ACC112 (cell line): ENCODE results near the gene PPP1R36.

Experiments
- H2AFZ ChIP-seq: fragments of 200-600 bp; sonication (generic); one replicate; pipeline ENCODE4 v1.6.0; 2017; ENCODE audit warnings: antibody characterized with exemption, low read length; ENCODE audit not compliant: unreplicated experiment
- H3K27ac ChIP-seq: fragments of 200-600 bp; sonication (generic); 2 replicates; pipeline ENCODE4 v1.5.1; 2014; ENCODE audit warnings: low read depth, mild to moderate bottlenecking, antibody characterized with exemption, low read length, moderate library complexity
- H3K27me3 ChIP-seq: fragments of 200-600 bp; sonication (generic); 2 replicates; pipeline ENCODE4 v1.6.1; 2014; ENCODE audit warnings: mild to moderate bottlenecking, antibody characterized with exemption, low read length, moderate library complexity, mixed read lengths; ENCODE audit not compliant: insufficient read depth
- H3K36me3 ChIP-seq: fragments of 200-600 bp; sonication (generic); 2 replicates; pipeline ENCODE4 v1.6.1; 2016; ENCODE audit warnings: mild to moderate bottlenecking, antibody characterized with exemption, low read length, moderate library complexity, mixed read lengths; ENCODE audit not compliant: insufficient read depth
- H3K4me1 ChIP-seq: fragments of 200-600 bp; sonication (generic); one replicate; pipeline ENCODE4 v1.6.1; 2016; ENCODE audit warnings: low read length, mixed read lengths; ENCODE audit not compliant: insufficient read depth, unreplicated experiment, control insufficient read depth
- H3K4me3 ChIP-seq: fragments of 200-600 bp; sonication (generic); 2 replicates; pipeline ENCODE4 v1.5.1; 2014; ENCODE audit warnings: mild to moderate bottlenecking, low read depth, low read length
- H3K79me2 ChIP-seq: fragments of 200-600 bp; sonication (generic); one replicate; pipeline ENCODE4 v1.6.0; 2016; ENCODE audit warnings: low read length; ENCODE audit not compliant: control insufficient read depth, unreplicated experiment, insufficient read depth

Gene PPP1R36

DNA sequence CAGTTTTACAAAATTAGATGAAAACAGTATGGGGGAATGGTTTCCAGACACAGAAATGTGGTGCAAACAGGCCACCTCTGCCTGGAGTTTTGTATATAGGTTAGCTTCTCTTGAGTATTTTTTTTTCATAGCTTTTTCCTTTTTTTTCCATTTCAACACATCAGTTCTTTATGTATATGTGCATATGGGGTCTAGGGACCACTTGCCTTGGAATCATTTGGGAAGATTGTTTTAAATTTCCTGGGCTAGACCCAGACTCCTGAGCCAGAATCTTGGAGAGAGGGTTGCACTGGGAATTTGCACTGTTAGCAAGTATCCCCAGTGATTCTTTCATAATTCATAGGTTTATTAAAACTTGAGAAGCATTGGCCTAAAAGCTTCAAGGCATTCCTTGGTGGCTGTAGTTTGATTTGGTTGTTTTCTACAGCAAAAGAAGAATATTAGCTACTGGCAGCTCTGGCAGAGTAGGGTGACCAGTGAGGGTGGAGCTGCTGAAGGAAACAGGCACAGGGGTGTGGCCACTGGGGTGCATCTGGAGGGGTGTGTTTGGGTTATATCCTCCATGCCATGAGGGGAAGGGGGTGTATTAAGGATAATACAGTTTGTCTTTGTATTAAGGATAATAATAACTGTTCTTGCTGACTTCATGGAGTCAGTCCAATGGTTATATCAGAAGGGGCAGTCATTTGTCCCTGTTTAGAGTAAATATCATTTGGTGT lies 22.8 kb downstream of the PPP1R36 start:
- no peaks in the 10 kb centered on the region for H3K36me3 ChIP-seq
- no peak overlapping the region for H2AFZ ChIP-seq
- H3K79me2 ChIP-seq, result no peaks in the 10 kb centered on the region
- no peaks in the 10 kb centered on the region for H3K27me3 ChIP-seq
- H3K4me1 ChIP-seq, result peaks cover 8% of the 10 kb centered on the region
- H3K4me3 ChIP-seq, result no peak overlapping the region
- H3K27ac ChIP-seq, result no peak overlapping the region

DNA sequence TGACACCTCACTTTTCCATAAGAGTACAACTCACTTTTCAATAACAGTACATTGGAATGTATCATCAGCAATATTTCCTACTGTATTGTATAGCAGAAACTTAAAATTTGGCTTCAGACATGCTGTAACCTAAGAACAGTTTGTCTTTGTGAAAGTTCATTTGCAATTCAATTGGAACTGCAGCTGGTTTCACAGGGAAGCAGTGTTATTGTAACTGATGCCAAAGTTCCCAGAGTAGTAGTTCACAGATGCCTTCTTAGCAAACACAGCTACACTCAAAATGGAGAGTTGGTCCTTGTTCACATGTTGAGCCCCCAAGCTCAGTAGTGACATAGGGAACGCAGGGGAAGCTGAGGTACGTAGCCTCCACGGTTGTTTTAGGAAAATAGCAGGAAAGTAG lies 23.3 kb downstream of the PPP1R36 start:
- Histone ChIP-seq H3K4me3 (no peak overlapping the region), H3K79me2 (no peaks in the 10 kb centered on the region), H3K36me3 (no peaks in the 10 kb centered on the region), H3K4me1 (peaks cover 8% of the 10 kb centered on the region), H2AFZ (no peak overlapping the region), H3K27me3 (no peaks in the 10 kb centered on the region), H3K27ac (no peak overlapping the region)

GRCh38 chr14:64574371-64575107 lies 24.8 kb downstream of the PPP1R36 start:
- Histone ChIP-seq H3K4me1 (no peaks in the 10 kb centered on the region), H3K4me3 (no peak overlapping the region), H3K27me3 (no peaks in the 10 kb centered on the region), H3K79me2 (no peaks in the 10 kb centered on the region), H2AFZ (no peak overlapping the region), H3K27ac (no peak overlapping the region), H3K36me3 (no peaks in the 10 kb centered on the region)

DNA sequence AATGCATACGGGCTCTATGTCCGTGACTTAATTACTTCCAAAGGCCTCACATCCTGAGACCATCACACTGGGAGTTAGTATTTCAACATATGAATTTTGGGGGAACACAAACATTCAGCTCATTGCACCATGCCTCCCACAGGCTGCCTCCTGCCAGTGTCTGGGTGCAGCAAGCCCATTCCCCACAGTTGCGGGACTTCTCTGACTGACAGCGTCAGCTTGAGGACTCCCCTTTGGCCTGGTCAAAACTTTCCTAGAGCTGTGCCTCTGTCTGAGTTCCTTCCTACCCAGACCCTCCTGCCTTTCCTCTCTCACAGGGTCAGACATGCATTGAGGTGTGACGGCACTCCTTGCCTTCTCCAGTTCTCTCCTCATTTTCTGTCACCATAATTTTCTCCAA lies 27.4 kb downstream of the PPP1R36 start:
- Histone ChIP-seq H3K36me3 (no peaks in the 10 kb centered on the region), H3K4me1 (no peaks in the 10 kb centered on the region), H3K27me3 (no peaks in the 10 kb centered on the region), H2AFZ (no peak overlapping the region), H3K79me2 (no peaks in the 10 kb centered on the region), H3K27ac (no peak overlapping the region), H3K4me3 (no peak overlapping the region)

GRCh38 chr14:64580467-64580866 lies 30.7 kb downstream of the PPP1R36 start:
- Histone ChIP-seq H3K36me3 (no peaks in the 10 kb centered on the region), H3K27ac (no peak overlapping the region), H3K27me3 (no peaks in the 10 kb centered on the region), H3K79me2 (no peaks in the 10 kb centered on the region), H2AFZ (no peak overlapping the region), H3K4me3 (no peak overlapping the region), H3K4me1 (no peaks in the 10 kb centered on the region)

DNA sequence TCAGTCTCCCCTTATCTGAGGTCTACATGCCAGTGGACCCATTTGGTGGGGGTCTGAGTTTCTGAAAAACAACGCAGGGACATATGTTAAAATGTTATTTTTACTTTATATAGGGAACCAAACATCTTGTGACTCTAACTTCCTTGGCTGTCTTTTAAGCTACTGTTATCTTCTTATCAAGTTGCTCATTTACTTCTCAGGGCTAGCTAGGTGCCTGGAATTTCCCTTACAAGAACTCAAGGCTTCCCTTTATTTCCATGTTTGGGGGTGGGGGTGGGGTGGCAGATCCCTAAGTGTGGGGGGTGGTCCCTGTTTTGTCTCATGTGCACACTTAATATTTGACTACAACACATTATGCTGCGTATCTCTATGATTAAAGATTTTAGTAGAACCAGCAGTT lies 31.6 kb downstream of the PPP1R36 start:
- H2AFZ ChIP-seq, result no peak overlapping the region
- no peak overlapping the region for H3K4me3 ChIP-seq
- no peaks in the 10 kb centered on the region for H3K4me1 ChIP-seq
- H3K79me2 ChIP-seq, result no peaks in the 10 kb centered on the region
- no peaks in the 10 kb centered on the region for H3K27me3 ChIP-seq
- H3K27ac ChIP-seq, result no peak overlapping the region
- no peaks in the 10 kb centered on the region for H3K36me3 ChIP-seq

GRCh38 chr14:64581817-64582216 lies 32.1 kb downstream of the PPP1R36 start:
- Histone ChIP-seq H2AFZ (no peak overlapping the region), H3K27me3 (no peaks in the 10 kb centered on the region), H3K4me3 (no peak overlapping the region), H3K36me3 (no peaks in the 10 kb centered on the region), H3K79me2 (no peaks in the 10 kb centered on the region), H3K4me1 (no peaks in the 10 kb centered on the region), H3K27ac (no peak overlapping the region)

- Histone ChIP-seq H3K4me3 (no peak overlapping the region), H3K36me3 (no peaks in the 10 kb centered on the region), H3K79me2 (no peaks in the 10 kb centered on the region), H2AFZ (no peak overlapping the region), H3K27me3 (no peaks in the 10 kb centered on the region), H3K27ac (no peak overlapping the region), H3K4me1 (no peaks in the 10 kb centered on the region)
Measured at GRCh38 chr14:64584190-64584589, 34.4 kb downstream of the PPP1R36 start.

DNA sequence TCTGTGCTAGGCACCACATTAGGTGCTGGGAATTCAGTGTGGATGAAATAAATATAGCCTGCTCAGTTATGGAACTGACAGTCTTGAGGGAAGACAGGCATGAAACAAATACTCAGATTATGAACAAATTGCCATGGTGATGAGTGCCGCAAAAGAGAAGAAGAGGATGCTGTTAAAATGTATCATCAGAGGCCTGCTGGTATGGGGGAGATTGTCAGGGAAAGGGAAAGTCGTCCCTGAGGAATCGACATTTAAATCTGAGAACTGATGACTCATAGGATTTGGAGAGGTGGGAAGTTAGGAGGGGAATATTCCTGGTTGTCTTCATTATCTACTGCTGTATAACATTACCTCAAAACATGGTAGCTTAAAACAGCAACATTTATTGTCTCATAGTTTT lies 42.0 kb downstream of the PPP1R36 start:
- Histone ChIP-seq H3K79me2 (no peaks in the 10 kb centered on the region), H3K27ac (no peak overlapping the region), H3K36me3 (no peaks in the 10 kb centered on the region), H3K27me3 (no peaks in the 10 kb centered on the region), H2AFZ (no peak overlapping the region), H3K4me1 (no peaks in the 10 kb centered on the region), H3K4me3 (no peak overlapping the region)

DNA sequence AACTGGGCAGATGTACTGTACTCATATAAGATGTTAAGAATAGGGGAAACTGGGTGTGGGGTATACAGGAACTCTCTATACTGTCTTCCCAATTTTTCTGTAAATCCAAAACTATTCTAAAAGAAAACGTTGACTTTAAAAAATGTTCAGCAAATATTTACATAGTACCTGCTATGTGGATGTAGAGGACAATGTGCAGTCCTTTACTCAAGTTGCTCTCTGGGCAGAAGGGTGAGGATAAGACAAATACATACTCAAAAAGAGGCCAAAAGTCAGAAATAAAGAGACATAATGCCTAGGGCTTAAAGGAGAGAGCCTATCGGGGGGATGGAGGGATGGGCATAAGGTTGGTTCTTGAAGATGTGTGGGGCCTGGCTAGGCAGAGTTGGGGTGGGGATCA lies 44.7 kb downstream of the PPP1R36 start:
- no peaks in the 10 kb centered on the region for H3K27me3 ChIP-seq
- no peaks in the 10 kb centered on the region for H3K36me3 ChIP-seq
- no peak overlapping the region for H2AFZ ChIP-seq

GRCh38 chr14:64598404-64598803 lies 48.6 kb downstream of the PPP1R36 start:
- no peak overlapping the region for H3K4me3 ChIP-seq
- H2AFZ ChIP-seq, result no peak overlapping the region
- H3K79me2 ChIP-seq, result no peaks in the 10 kb centered on the region
- no peak overlapping the region for H3K27ac ChIP-seq
- H3K4me1 ChIP-seq, result no peaks in the 10 kb centered on the region
- peaks cover 14% of the 10 kb centered on the region; the same call in 1 of the 2 replicates for H3K27me3 ChIP-seq
- no peaks in the 10 kb centered on the region for H3K36me3 ChIP-seq

More for the DNA sequence above, 44.7 kb downstream of the PPP1R36 start:
- Histone ChIP-seq H3K79me2 (no peaks in the 10 kb centered on the region), H3K27ac (no peak overlapping the region), H3K4me3 (no peak overlapping the region), H3K4me1 (no peaks in the 10 kb centered on the region)
